HG03442 (cell line): ENCODE data around the gene IRGM.

Source experiments
- ATAC-seq: cut with Tn5 transposase; IDR thresholded peaks from one replicate; pipeline ENCODE4 v1.9.1; 2021; ENCODE audit warnings: mild to moderate bottlenecking, moderate library complexity; ENCODE audit not compliant: unreplicated experiment

Gene IRGM

GRCh38 chr5:150895431-150896428 lies 49.4 kb downstream of the IRGM start:
- ATAC-seq: no peak
